ENCODE data around the gene GLTP.

GLTP gene

GRCh38 chr12:109829667-109830066, 50.7 kb downstream of the GLTP start:
- TF ChIP-seq CTCF (IDR thresholded peaks at IDR 0.05; ENCODE audit: low read length, missing control alignments): no peak
- no peak overlapping the region for H3K4me3 ChIP-seq (replicated peaks; ENCODE audit: low read depth, low read length)
- DNase-seq (ENCODE audit: low read depth): no peak

DNA sequence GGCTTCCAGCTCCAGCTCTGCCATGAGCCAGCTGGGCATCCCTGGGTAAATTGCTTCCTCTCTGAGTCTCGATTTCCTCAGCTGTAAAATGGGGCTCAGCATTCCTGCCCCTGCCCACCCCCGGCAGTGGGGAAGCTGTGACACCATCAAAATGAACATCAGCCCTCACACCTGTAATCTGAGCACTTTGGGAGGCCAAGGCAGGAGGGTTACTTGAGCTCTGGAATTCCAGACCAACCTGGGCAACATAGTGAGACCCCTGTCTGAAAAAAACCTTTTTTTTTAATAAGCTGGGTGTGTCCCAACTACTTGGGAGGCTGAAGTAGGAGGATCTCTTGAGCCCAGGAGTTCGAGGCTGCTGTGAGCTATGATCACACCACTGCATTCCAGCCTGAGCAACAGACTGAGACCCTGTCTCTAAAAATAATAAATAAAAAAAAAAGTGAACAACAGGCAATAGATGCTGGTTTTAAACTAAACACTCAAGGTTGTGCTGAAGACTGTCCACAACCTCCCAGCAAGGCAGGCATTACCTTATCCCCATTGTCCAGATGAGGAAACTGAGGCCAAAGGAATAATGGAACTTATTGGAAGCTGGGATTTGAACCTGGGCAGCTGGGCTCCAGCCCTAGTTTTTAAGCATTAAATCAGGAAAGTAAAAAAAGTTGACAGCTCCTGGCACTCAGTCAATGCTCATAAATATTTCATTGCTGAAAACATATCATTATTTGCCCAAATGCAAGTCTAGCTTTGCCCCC, 51.4 kb downstream of the GLTP start:
- H3K4me3 ChIP-seq (replicated peaks; ENCODE audit: low read depth, low read length): no peak overlapping the region
- TF ChIP-seq CTCF (IDR thresholded peaks at IDR 0.05; ENCODE audit: low read length, missing control alignments): no peak
- DNase-seq (ENCODE audit: low read depth): no peak

DNA sequence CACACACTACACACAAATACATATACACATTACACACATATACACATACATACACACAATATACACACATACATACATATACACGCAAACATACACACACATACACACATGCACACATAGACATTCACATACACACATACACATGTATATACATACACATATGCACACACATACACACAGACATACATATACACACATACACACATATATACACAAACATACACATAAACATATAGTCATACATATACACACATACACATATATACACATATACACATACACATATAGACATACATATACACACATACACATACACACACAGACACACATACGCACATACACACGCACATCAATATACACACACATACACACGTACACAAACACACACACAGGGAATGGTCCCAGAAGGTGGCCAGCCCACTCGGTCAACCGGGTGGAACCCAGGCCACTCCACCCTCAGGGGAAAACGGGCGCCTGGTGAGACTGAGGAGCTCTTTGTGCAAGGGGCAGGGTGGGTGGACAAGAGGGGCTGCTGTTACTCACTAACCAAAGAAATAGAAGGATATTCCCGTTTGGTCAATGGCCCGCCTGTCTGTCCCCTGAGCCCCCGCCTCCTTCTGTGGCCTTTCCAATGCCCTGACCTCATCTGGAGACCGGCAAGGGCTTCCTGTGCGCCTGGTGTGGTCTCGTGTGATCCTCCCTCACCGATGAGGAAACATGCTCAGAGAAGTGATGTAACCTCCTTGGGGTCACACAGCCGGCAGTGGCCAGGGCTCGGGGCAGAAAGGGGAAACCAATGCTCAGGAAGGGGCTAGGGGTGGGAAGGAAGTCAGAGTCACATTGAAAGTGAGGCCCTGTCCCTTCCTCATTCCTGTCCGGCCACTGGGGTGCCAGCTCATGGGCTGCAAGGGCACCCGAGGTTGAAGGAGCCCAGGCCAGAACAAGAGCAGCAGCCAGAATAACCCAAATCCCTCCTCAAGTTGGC, 52.5 kb downstream of the GLTP start:
- no peak for TF ChIP-seq CTCF (IDR thresholded peaks at IDR 0.05; ENCODE audit: low read length, missing control alignments)
- no peak overlapping the region for H3K4me3 ChIP-seq (replicated peaks; ENCODE audit: low read depth, low read length)
- DNase-seq (ENCODE audit: low read depth): peak; percentile 30

- TF ChIP-seq CTCF (IDR thresholded peaks at IDR 0.05; ENCODE audit: low read length, missing control alignments): no peak
- no peak overlapping the region for H3K4me3 ChIP-seq (replicated peaks; ENCODE audit: low read depth, low read length)
- DNase-seq (ENCODE audit: low read depth): no peak
Observed at GRCh38 chr12:109827080-109827479, 53.3 kb downstream of the GLTP start.

- TF ChIP-seq CTCF (IDR thresholded peaks at IDR 0.05; ENCODE audit: low read length, missing control alignments): no peak
- no peak overlapping the region for H3K4me3 ChIP-seq (replicated peaks; ENCODE audit: low read depth, low read length)
- no peak for DNase-seq (ENCODE audit: low read depth)
Observed at GRCh38 chr12:109824731-109825130, 55.6 kb downstream of the GLTP start.

DNA sequence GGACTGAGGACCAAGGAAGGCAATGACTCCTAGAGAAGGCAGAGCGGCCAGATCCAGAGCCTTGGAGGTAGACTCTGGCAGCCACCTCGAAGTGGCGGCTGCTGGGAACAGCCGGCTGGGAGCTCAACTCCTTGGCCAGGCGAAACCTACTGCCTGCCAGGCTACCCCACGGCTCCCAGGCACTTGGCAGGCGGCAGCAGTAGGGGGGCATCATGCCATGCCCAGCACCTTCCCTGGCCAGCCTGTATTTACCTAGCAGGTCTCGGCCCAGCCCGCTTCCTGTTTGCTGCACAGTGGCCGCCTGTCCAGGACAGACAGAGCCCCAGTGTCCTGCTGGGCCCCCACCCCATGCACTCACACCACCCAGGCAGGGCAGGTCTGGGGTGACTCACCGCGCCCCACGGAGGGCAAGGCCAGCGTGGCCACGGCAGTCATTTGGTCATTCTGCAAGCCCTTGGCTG, 57.4 kb downstream of the GLTP start:
- no peak overlapping the region for H3K4me3 ChIP-seq (replicated peaks; ENCODE audit: low read depth, low read length)
- no peak for DNase-seq (ENCODE audit: low read depth)
- TF ChIP-seq CTCF (IDR thresholded peaks at IDR 0.05; ENCODE audit: low read length, missing control alignments): no peak
